Mammary epithelial cell (primary cell): ENCODE data around the gene C17orf58.
"Not testable (repeated sequence)": the region's sequence is repeated elsewhere in the genome, so short reads cannot be mapped to it uniquely, and the experiment has no call there.

Experiments used
- EZH2 ChIP-seq: IDR thresholded peaks from 2 replicates; pipeline ENCODE4 v1.6.1; 2012; ENCODE audit warnings: low read length, inconsistent platforms, borderline replicate concordance
- TF ChIP-seq, protein P1 (sequence below), 2 donors: IDR thresholded peaks in 1 of 2; conservative IDR thresholded peaks in 1 of 2; 2 replicates each; pipeline ENCODE4 v1.5.1; 2011 to 2012; ENCODE audit warnings: inconsistent platforms in 2 of 2, low read length in 2 of 2, mild to moderate bottlenecking in 2 of 2, control low read depth in 1 of 2, low read depth in 1 of 2; ENCODE audit not compliant: insufficient read depth in 1 of 2; ENCODE audit errors: extremely low read depth in 1 of 2

DNA sequence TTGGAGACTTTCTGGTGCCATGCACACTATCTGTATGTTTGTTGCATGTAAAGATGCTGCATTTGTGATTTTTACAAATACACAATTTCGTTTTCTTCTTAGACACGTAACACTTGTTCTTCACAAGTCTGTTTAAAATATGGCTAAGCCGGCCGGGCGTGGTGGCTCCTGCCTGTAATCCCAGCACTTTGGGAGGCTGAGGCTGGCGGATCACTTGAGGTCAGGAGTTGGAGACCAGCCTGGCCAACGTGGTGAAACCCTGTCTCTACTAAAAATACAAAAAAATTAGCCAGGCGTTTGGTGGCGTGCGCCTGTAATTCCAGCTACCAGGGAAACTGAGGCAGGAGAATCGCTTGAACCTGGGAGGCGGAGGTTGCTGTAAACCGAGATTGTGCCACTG lies 24.5 kb upstream of the C17orf58 start:
- not testable (repeated sequence) for TF ChIP-seq EZH2
- TF ChIP-seq, protein P1, sequence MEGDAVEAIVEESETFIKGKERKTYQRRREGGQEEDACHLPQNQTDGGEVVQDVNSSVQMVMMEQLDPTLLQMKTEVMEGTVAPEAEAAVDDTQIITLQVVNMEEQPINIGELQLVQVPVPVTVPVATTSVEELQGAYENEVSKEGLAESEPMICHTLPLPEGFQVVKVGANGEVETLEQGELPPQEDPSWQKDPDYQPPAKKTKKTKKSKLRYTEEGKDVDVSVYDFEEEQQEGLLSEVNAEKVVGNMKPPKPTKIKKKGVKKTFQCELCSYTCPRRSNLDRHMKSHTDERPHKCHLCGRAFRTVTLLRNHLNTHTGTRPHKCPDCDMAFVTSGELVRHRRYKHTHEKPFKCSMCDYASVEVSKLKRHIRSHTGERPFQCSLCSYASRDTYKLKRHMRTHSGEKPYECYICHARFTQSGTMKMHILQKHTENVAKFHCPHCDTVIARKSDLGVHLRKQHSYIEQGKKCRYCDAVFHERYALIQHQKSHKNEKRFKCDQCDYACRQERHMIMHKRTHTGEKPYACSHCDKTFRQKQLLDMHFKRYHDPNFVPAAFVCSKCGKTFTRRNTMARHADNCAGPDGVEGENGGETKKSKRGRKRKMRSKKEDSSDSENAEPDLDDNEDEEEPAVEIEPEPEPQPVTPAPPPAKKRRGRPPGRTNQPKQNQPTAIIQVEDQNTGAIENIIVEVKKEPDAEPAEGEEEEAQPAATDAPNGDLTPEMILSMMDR (conservative IDR thresholded peaks at IDR 0.05 in 1 of 2, IDR thresholded peaks at IDR 0.05 in 1 of 2; ENCODE audit: extremely low read depth in 1 of 2, insufficient read depth in 1 of 2, low read depth in 1 of 2, low read length in 2 of 2): not testable (repeated sequence)
